Pancreas (tissue), 10 donors: Measurements from ENCODE around the gene FAXDC2. TPM values are rescaled to one million over a fixed set of nuclear protein-coding genes. Genes with fewer than 3 reads are reported as not detected.

ENCODE experiments used
- ATAC-seq, 4 donors: fragments of 200-7000 bp; cut with Tn5 transposase; one replicate each; pipeline versions ENCODE4 v1.8.0 to v1.9.1; 2020; ENCODE audit warnings: mild to moderate bottlenecking in 4 of 4, moderate library complexity in 4 of 4
- DNase-seq, 6 donors: peaks; one replicate each; pipeline ENCODE4 v3.0.0-alpha.2; 2020
- FAIRE-seq: peaks from 2 replicates; lab custom pipeline; 2012; peaks lifted over from hg19 to GRCh38; lab: Jason Lieb, UNC
- H3K27ac ChIP-seq, 4 donors: fragments of 200-600 bp; sonication (generic); 1 replicate in 3 of 4; 2 replicates in 1 of 4; pipeline versions ENCODE4 v1.5.0 to v1.8.0; 2020
- H3K27me3 ChIP-seq, 4 donors: fragments of 200-600 bp; one replicate each; pipeline ENCODE4 v1.8.0; 2021
- H3K36me3 ChIP-seq, 3 donors: fragments of 200-600 bp; sonication (generic) in 1 of 3; one replicate each; pipeline versions ENCODE4 v1.5.0 to v1.8.0; 2020 to 2021
- H3K4me1 ChIP-seq, 3 donors: fragments of 200-600 bp; one replicate each; pipeline ENCODE4 v1.8.0; 2021
- H3K4me3 ChIP-seq, 4 donors: fragments of 200-600 bp; sonication (generic) in 2 of 4; one replicate each; pipeline versions ENCODE4 v1.5.0 to v1.8.0; 2020 to 2021
- H3K9me3 ChIP-seq, 4 donors: fragments of 200-600 bp; one replicate each; pipeline ENCODE4 v1.8.0; 2021
- WGBS, 2 donors: extraction: QIAGEN DNeasy Blood & Tissue Kit; methylation state at CpG; one replicate each; pipeline ENCODE4 v1.1.7; 2013; 5-methylcytosine and 5-hydroxymethylcytosine counted together
- intact Hi-C, 3 donors: fragments of 100-400 bp; cut with DNase I; formaldehyde crosslinking; loops; one replicate each; pipeline versions ENCODE4 v1.11.1 to v1.14.2; 2022
- polyA plus RNA-seq, 2 donors: library from polyadenylated mRNA; stranded (reverse); fragments of 200-250 nt; gene quantifications; one replicate each; pipeline ENCODE4 v1.2.3, GENCODE V29; 2013
- total RNA-seq, 6 donors: library from RNA; stranded (reverse); fragmentation: NEBNext Ultra II Directional in 4 of 6; extraction: Animal tissue kit (Norgen Biotek cat#: 25700) in 4 of 6; gene quantifications; one replicate each; pipeline versions ENCODE4 v1.2.1 to v1.2.4, GENCODE V29; 2021 to 2023
- TF ChIP-seq, protein P1 (sequence below), 4 donors: fragments of 200-600 bp; sonication (generic) in 3 of 4; IDR thresholded peaks; one replicate each; pipeline versions ENCODE4 v1.5.0 to v1.8.0; 2021; ENCODE audit warnings: antibody characterized with exemption in 4 of 4
- donor health status: healthy with polysubstance abuse.
- donor health status: DM: no; HTN: no; CAD: no; lungs with moderate emphysema.
- donor health status: DM: no; HTN: no; CAD: no.
- donor health status: control.
- donor health status: control.
- donor health status: Bipolar disorder and iron deficiency.
- donor health status: DM: yes; HTN: yes; CAD: no.
- donor health status: DM: no; HTN: no; CAD: no.
- donor health status: DM: no; HTN: no; CAD: no.
- donor health status: DM: yes; HTN: yes; CAD: no.

Gene FAXDC2
- total and polyA plus RNA-seq, 8 donors, result 2.0 to 11.8 (median 4.7) TPM

DNA sequence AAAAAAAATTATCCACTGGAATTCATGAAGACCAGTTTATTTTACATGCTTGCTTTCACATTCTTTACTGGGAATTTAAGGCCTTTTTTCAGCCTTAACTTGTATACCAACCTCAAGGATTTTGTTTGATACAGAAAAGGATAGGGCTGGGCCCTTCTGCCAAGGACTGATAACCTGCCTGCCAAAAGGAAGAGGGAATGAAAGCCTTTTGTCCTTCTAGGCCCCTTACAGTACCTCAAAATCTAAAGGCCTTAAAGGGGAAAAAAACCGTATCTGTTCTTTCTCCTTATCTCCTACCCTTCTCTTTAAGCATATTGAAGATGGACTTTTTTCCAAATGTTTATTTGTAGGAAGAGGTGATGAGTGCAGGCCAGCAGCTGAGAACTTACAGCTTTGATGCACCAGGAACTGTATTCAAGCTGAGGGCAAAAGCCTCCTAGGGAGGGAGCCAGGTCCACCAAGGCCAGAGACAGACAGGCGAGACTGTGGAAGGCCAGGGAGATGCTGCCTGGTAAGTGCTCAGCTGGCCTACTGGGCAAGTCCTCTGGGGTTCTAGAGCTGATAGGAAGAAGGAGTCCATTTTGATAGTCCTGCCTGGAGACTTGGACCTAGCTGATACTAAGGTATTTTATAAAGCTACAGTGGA is 31.8 kb downstream of the FAXDC2 start:
- TF ChIP-seq, protein P1, sequence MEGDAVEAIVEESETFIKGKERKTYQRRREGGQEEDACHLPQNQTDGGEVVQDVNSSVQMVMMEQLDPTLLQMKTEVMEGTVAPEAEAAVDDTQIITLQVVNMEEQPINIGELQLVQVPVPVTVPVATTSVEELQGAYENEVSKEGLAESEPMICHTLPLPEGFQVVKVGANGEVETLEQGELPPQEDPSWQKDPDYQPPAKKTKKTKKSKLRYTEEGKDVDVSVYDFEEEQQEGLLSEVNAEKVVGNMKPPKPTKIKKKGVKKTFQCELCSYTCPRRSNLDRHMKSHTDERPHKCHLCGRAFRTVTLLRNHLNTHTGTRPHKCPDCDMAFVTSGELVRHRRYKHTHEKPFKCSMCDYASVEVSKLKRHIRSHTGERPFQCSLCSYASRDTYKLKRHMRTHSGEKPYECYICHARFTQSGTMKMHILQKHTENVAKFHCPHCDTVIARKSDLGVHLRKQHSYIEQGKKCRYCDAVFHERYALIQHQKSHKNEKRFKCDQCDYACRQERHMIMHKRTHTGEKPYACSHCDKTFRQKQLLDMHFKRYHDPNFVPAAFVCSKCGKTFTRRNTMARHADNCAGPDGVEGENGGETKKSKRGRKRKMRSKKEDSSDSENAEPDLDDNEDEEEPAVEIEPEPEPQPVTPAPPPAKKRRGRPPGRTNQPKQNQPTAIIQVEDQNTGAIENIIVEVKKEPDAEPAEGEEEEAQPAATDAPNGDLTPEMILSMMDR (IDR thresholded peaks at IDR 0.05), result no peak
- WGBS, 2 donors, result 76 to 80% methylated on average over 2 of the region's 2 CpGs
- H3K36me3 ChIP-seq, result peaks cover 0 to 49% (median 27%) of the 10 kb centered on the region in 3 donors
- no peak for FAIRE-seq
- intact Hi-C loops, result no loop called here
- no peak for ATAC-seq
- no peak for DNase-seq
- no peaks in the 10 kb centered on the region for H3K9me3 ChIP-seq
- H3K27me3 ChIP-seq, result no peaks in the 10 kb centered on the region
- H3K27ac ChIP-seq, result no peak overlapping the region
- H3K4me1 ChIP-seq, result no peaks in the 10 kb centered on the region
- H3K4me3 ChIP-seq, result no peak overlapping the region

DNA sequence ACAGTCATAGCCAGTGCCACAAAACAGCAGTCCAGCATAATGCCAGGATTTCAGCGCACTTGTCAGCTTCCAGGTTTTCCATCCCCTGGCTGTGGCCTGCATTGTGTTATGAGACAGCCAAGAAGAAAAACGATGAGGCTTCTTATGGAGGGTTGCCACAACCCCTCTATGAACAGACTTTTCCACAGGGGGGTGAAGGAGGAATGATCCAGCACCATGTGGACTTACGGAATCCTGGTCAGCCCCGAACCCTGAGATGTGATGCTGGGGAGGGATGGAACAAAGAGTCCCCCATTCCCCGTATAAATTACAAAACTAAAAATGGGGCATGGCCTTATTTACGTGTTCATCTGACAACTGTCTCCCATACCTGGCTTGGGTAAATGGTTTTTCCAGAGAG is 32.6 kb downstream of the FAXDC2 start:
- no peak overlapping the region for H3K4me3 ChIP-seq
- WGBS, 2 donors, result 88 to 90% methylated on average over 6 of the region's 6 CpGs
- FAIRE-seq (no peak), DNase-seq (no peak), ATAC-seq (no peak)
- H3K36me3 ChIP-seq, result peaks cover 0 to 57% (median 33%) of the 10 kb centered on the region in 3 donors
- intact Hi-C loops, result no loop called here
- TF ChIP-seq, protein P1 (IDR thresholded peaks at IDR 0.05), result no peak
- H3K4me1 ChIP-seq, result no peaks in the 10 kb centered on the region
- no peaks in the 10 kb centered on the region for H3K9me3 ChIP-seq
- H3K27ac ChIP-seq, result no peak overlapping the region
- H3K27me3 ChIP-seq, result no peaks in the 10 kb centered on the region

DNA sequence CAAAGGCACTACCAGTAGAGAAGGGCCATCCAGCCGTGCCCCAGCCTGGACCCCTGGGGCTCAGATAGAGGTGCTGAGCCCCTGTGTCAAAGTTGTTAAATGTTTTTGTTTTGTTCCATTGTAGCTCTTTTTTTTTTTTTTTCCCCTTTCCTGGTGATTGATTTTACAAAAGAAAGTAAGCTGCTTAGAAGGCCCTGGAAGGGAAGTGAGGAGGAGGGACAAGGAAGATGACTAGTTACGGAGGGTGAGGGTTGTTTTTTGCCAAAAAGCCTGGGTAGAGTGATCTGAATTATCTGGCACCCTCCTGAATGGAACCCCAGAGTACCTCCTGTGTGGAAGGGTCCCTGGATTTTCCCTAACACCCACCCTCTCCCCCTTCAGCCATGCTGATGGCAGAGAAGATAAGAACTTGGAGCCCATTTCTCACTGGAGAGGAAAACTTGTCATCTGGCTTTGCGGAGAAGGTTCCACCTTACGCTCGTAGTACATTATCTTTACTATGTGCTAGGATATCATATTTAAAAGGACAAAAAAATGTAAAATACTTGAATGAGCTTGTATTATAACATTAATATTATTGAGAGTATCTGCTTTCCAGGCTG is 33.4 kb downstream of the FAXDC2 start:
- TF ChIP-seq, protein P1 (IDR thresholded peaks at IDR 0.05), result no peak
- FAIRE-seq (no peak), DNase-seq (no peak), ATAC-seq (no peak)
- Histone ChIP-seq H3K27me3 (no peaks in the 10 kb centered on the region), H3K4me1 (no peaks in the 10 kb centered on the region), H3K9me3 (no peaks in the 10 kb centered on the region), H3K27ac (no peak overlapping the region), H3K36me3 (peaks cover 0 to 65% (median 38%) of the 10 kb centered on the region in 3 donors), H3K4me3 (no peak overlapping the region)
- WGBS, 2 donors, result 86 to 91% methylated on average over 5 of the region's 5 CpGs
- intact Hi-C loops, result no loop called here

DNA sequence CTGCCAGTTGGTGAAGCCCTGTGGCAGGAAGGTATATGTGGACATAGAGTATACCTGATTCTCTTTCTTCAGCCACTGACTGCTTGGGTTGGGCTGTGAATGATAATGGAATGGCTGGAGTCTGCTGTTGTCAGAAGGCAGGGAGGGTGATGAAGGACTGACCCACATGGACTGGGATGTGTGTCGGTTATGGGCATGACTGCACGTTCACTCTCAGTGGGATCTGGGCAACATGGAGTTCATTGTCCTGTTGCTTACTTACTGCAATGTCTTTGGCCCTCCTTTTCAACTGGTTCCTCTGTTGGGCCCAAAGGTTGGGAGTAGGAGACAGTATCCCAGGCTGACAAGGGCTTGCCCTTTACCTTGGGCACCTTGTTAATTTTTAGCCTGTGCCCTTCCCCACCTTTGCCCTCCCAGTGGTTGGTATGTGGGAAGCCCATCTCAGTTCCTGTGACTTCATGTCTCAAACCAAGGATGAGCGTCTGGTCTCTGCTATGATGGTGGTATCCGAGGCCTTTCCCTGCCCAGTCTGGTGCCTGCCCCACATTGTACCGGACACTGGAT is 34.6 kb downstream of the FAXDC2 start:
- Histone ChIP-seq H3K36me3 (peaks cover 0 to 77% (median 48%) of the 10 kb centered on the region in 3 donors), H3K27ac (no peak overlapping the region), H3K27me3 (no peaks in the 10 kb centered on the region), H3K4me3 (no peak overlapping the region), H3K4me1 (no peaks in the 10 kb centered on the region), H3K9me3 (no peaks in the 10 kb centered on the region)
- no peak for DNase-seq
- WGBS, 2 donors, result 81 to 87% methylated on average over 5 of the region's 5 CpGs
- intact Hi-C loops, result no loop called here
- FAIRE-seq, result no peak
- no peak for ATAC-seq
- TF ChIP-seq, protein P1 (IDR thresholded peaks at IDR 0.05), result no peak

DNA sequence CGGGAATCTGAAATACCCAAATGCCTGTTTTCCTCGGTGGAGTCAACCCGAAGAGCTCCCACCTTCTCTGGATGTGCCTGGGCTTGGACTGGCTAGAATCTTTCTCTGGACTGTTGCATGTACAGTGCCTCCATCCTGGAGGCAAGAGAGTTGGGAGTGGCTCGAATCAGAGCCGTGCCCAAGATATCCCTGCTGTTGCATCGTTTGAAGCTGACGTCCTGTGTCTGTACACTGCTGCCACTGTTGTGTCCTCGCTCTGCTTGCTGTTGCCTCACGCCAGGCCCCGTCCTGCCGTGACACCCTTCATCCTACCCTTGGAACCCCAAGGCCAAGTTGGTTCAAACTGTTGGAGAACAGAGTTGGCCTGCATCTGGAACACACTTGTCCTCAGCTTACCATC is 35.4 kb downstream of the FAXDC2 start:
- intact Hi-C loops, result no loop called here
- H3K27me3 ChIP-seq, result no peaks in the 10 kb centered on the region
- H3K36me3 ChIP-seq, result peaks cover 0 to 84% (median 55%) of the 10 kb centered on the region in 3 donors
- ATAC-seq, result no peak
- 79 to 87% methylated on average over 11 of the region's 11 CpGs for WGBS, 2 donors
- DNase-seq, result no peak
- no peak overlapping the region for H3K27ac ChIP-seq
- TF ChIP-seq, protein P1 (IDR thresholded peaks at IDR 0.05), result no peak
- H3K4me1 ChIP-seq, result no peaks in the 10 kb centered on the region
- H3K4me3 ChIP-seq, result no peak overlapping the region
- FAIRE-seq, result no peak
- no peaks in the 10 kb centered on the region for H3K9me3 ChIP-seq
